Measurements from ENCODE around the gene EIF2S3B.
"Not testable (repeated sequence)": the region's sequence is repeated elsewhere in the genome, so short reads cannot be mapped to it uniquely, and the experiment has no call there.

DNA sequence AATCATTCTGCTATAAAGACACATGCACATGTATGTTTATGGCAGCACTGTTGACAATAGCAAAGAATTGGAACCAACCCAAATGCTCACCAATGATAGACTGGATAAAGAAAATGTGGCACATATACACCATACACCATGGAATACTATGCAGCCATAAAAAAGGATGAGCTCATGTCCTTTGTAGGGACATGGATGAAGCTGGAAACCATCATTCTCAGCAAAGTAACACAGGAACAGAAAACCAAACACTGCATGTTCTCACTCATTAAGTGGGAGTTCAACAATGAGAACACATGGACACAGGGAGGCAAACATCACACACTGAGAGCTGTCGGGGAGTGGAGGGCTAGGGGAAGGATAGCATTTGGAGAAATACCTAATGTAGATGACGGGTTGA lies 18.4 kb upstream of the EIF2S3B start:
- TF ChIP-seq POLR2A (IDR thresholded peaks at IDR 0.05; ENCODE audit: low read length); GATA1 (IDR thresholded peaks at IDR 0.05; ENCODE audit: low read depth, low read length): not testable (repeated sequence)
